ENCODE measurements around the gene STIM2. TPM values are rescaled to one million over a fixed set of nuclear protein-coding genes. Genes with fewer than 3 reads are reported as not detected.

The STIM2 gene
- total RNA-seq, 2 experiments from 2014 or later, result 44.7 to 45.4 TPM

- ChIA-PET POLR2A (interaction anchor here (3.2 kb wide), 1 partner anchor 11 kb away, joined by 11 read pairs; no protein-coding TSS in a partner anchor), CTCF (interaction anchor here (0.7 kb wide), 1 partner anchor 139 kb away, joined by 3 read pairs; no protein-coding TSS in a partner anchor)
Measured at GRCh38 chr4:26862381-26862915, 1.8 kb downstream of the STIM2 start.

- POLR2A ChIA-PET, result no interaction called here
- CTCF ChIA-PET, result interaction anchor here (0.6 kb wide), 1 partner anchor 10 kb away, joined by 3 read pairs; no protein-coding TSS in a partner anchor
Measured at GRCh38 chr4:26863512-26863911, 2.9 kb downstream of the STIM2 start.

- CTCF ChIA-PET, result no interaction called here
- POLR2A ChIA-PET, result no interaction called here
Measured at GRCh38 chr4:26864899-26865298, 4.3 kb downstream of the STIM2 start.

GRCh38 chr4:26866203-26866602 lies 5.6 kb downstream of the STIM2 start:
- POLR2A ChIA-PET, result no interaction called here
- CTCF ChIA-PET, result no interaction called here

- ChIA-PET CTCF (no interaction called here), POLR2A (no interaction called here)
Measured at GRCh38 chr4:26866781-26867180, 6.1 kb downstream of the STIM2 start.

- ChIA-PET POLR2A (no interaction called here), CTCF (interaction anchor here (0.8 kb wide), 1 partner anchor 9 kb away, joined by 3 read pairs; no protein-coding TSS in a partner anchor)
Measured at GRCh38 chr4:26867914-26868684, 7.5 kb downstream of the STIM2 start.

- ChIA-PET POLR2A (interaction anchor here (0.6 kb wide), 1 partner anchor 10 kb away, joined by 4 read pairs; the partner anchor contains the start of gene STIM2), CTCF (no interaction called here)
Measured at GRCh38 chr4:26870576-26871262, 10.1 kb downstream of the STIM2 start.

- ChIA-PET CTCF (no interaction called here), POLR2A (no interaction called here)
Measured at GRCh38 chr4:26871611-26872010, 11.0 kb downstream of the STIM2 start.

- ChIA-PET CTCF (interaction anchor here (1.0 to 1.3 kb wide), 4 partner anchors 10 to 127 kb away, joined by 3 to 9 read pairs (median 4); partner anchors contain the start of gene STIM2), POLR2A (interaction anchor here (0.6 to 2.2 kb wide), 3 partner anchors 12 to 290 kb away, joined by 6 to 36 read pairs (median 11); partner anchors contain the start of gene STIM2)
Measured at GRCh38 chr4:26873391-26874026, 12.9 kb downstream of the STIM2 start.

- ChIA-PET CTCF (interaction anchor here (1.1 to 1.3 kb wide), 3 partner anchors 10 to 17 kb away, joined by 3 to 9 read pairs (median 4); partner anchors contain the start of gene STIM2), POLR2A (interaction anchor here (1.5 to 2.2 kb wide), 2 partner anchors 11 to 13 kb away, joined by 11 to 36 read pairs; partner anchors contain the start of gene STIM2)
Measured at GRCh38 chr4:26874110-26874509, 13.5 kb downstream of the STIM2 start.

- CTCF ChIA-PET, result no interaction called here
- POLR2A ChIA-PET, result interaction anchor here (0.7 kb wide), 1 partner anchor 16 kb away, joined by 3 read pairs; the partner anchor contains the start of gene STIM2
Measured at GRCh38 chr4:26877406-26877805, 16.8 kb downstream of the STIM2 start.

- POLR2A ChIA-PET, result interaction anchor here (0.7 kb wide), 1 partner anchor 17 kb away, joined by 3 read pairs; the partner anchor contains the start of gene STIM2
- CTCF ChIA-PET, result no interaction called here
Measured at GRCh38 chr4:26877961-26878360, 17.3 kb downstream of the STIM2 start.

GRCh38 chr4:26878794-26879391 lies 18.3 kb downstream of the STIM2 start:
- CTCF ChIA-PET, result no interaction called here
- POLR2A ChIA-PET, result no interaction called here

GRCh38 chr4:26879805-26880204 lies 19.2 kb downstream of the STIM2 start:
- ChIA-PET POLR2A (no interaction called here), CTCF (no interaction called here)

- POLR2A ChIA-PET, result interaction anchor here (1.1 to 4.2 kb wide), 3 partner anchors 11 to 119 kb away, joined by 6 to 36 read pairs (median 8); partner anchors contain the start of gene STIM2
- CTCF ChIA-PET, result interaction anchor here (1.4 to 1.9 kb wide), 3 partner anchors 10 to 23 kb away, joined by 3 to 6 read pairs (median 4); partner anchors contain the start of gene STIM2
Measured at GRCh38 chr4:26884026-26884425, 23.4 kb downstream of the STIM2 start.

- ChIA-PET POLR2A (interaction anchor here (1.1 to 4.2 kb wide), 3 partner anchors 11 to 119 kb away, joined by 6 to 36 read pairs (median 8); partner anchors contain the start of gene STIM2), CTCF (interaction anchor here (1.4 to 1.9 kb wide), 3 partner anchors 10 to 24 kb away, joined by 3 to 6 read pairs (median 4); partner anchors contain the start of gene STIM2)
Measured at GRCh38 chr4:26884486-26884988, 23.9 kb downstream of the STIM2 start.

- ChIA-PET CTCF (interaction anchor here (1.8 kb wide), 1 partner anchor 25 kb away, joined by 10 read pairs; the partner anchor contains the start of gene STIM2), POLR2A (interaction anchor here (0.6 to 4.2 kb wide), 4 partner anchors 13 to 1260 kb away, joined by 3 to 36 read pairs (median 11); partner anchors contain the start of gene STIM2)
Measured at GRCh38 chr4:26885912-26886274, 25.3 kb downstream of the STIM2 start.

- ChIA-PET POLR2A (interaction anchor here (1.4 to 4.2 kb wide), 3 partner anchors 14 to 104 kb away, joined by 3 to 36 read pairs (median 14); partner anchors contain the start of gene STIM2), CTCF (interaction anchor here (1.8 kb wide), 1 partner anchor 26 kb away, joined by 10 read pairs; the partner anchor contains the start of gene STIM2)
Measured at GRCh38 chr4:26887143-26887542, 26.5 kb downstream of the STIM2 start.

Data from activated CD8-positive, alpha-beta memory T cell treated with anti-CD3 and anti-CD28 coated beads for 36 hours (primary cell).